ENCODE results near the gene RASEF. TPM values are rescaled to one million over a fixed set of nuclear protein-coding genes. Genes with fewer than 3 reads are reported as not detected.

Gene RASEF
- total RNA-seq, 2 donors from 2014 or later: not detected

GRCh38 chr9:83039303-83039702 lies 23.6 kb downstream of the RASEF start:
- no peak overlapping the region for H3K4me3 Mint-ChIP-seq
- no peaks in the 10 kb centered on the region for H3K27me3 Mint-ChIP-seq
- H3K36me3 Mint-ChIP-seq (ENCODE audit: low read depth): no peaks in the 10 kb centered on the region
- no peaks in the 10 kb centered on the region for H3K9me3 ChIP-seq (ENCODE audit: control insufficient read depth, low read length, poor library complexity, severe bottlenecking)
- no peaks in the 10 kb centered on the region for H3K4me1 Mint-ChIP-seq
- H3K27ac Mint-ChIP-seq: no peak overlapping the region
- ATAC-seq (no peak), DNase-seq (no peak)

DNA sequence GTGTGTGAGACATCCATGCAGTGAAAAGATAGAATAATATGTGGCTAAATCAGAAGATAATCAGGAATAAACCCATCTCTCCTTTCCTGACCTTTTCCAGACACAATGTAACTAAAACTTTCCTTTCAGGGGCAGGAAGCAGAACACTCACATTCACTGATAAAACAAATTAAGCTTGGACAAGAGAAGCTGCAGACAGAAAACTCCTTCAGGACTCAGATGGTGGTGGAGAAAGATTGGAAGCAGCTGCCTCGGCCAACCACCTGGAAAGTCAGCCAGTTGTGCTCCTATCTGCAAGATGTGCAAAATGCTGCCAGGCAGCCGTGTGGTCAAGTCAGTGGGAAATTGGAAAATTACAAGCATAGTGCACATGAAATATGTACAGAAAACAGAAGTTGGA lies 26.9 kb downstream of the RASEF start:
- Mint-ChIP-seq H3K4me1 (no peaks in the 10 kb centered on the region), H3K36me3 (ENCODE audit: low read depth) (no peaks in the 10 kb centered on the region)

GRCh38 chr9:83035143-83035542 lies 27.8 kb downstream of the RASEF start:
- Mint-ChIP-seq H3K36me3 (ENCODE audit: low read depth) (no peaks in the 10 kb centered on the region), H3K4me1 (no peaks in the 10 kb centered on the region), H3K27ac (no peak overlapping the region), H3K27me3 (no peaks in the 10 kb centered on the region), H3K4me3 (no peak overlapping the region)
- no peaks in the 10 kb centered on the region for H3K9me3 ChIP-seq (ENCODE audit: control insufficient read depth, low read length, poor library complexity, severe bottlenecking)
- DNase-seq (no peak), ATAC-seq (no peak)

More for the DNA sequence above, 26.9 kb downstream of the RASEF start:
- no peaks in the 10 kb centered on the region for H3K9me3 ChIP-seq (ENCODE audit: control insufficient read depth, low read length, poor library complexity, severe bottlenecking)
- DNase-seq (no peak), ATAC-seq (no peak)
- no peak overlapping the region for H3K27ac Mint-ChIP-seq
- H3K27me3 Mint-ChIP-seq: no peaks in the 10 kb centered on the region
- no peak overlapping the region for H3K4me3 Mint-ChIP-seq

- no peak for DNase-seq
- Mint-ChIP-seq H3K27ac (no peak overlapping the region), H3K4me3 (no peak overlapping the region), H3K4me1 (no peaks in the 10 kb centered on the region), H3K36me3 (ENCODE audit: low read depth) (no peaks in the 10 kb centered on the region), H3K27me3 (no peaks in the 10 kb centered on the region)
- no peaks in the 10 kb centered on the region for H3K9me3 ChIP-seq (ENCODE audit: control insufficient read depth, low read length, poor library complexity, severe bottlenecking)
- no peak for ATAC-seq
Measured at GRCh38 chr9:83034587-83034986, 28.4 kb downstream of the RASEF start.

GRCh38 chr9:83034026-83034425 lies 28.9 kb downstream of the RASEF start:
- Mint-ChIP-seq H3K27ac (no peak overlapping the region), H3K4me1 (no peaks in the 10 kb centered on the region), H3K4me3 (no peak overlapping the region), H3K27me3 (no peaks in the 10 kb centered on the region), H3K36me3 (ENCODE audit: low read depth) (no peaks in the 10 kb centered on the region)
- H3K9me3 ChIP-seq (ENCODE audit: control insufficient read depth, low read length, poor library complexity, severe bottlenecking): no peaks in the 10 kb centered on the region
- ATAC-seq: no peak
- DNase-seq: no peak

- ATAC-seq: no peak
- no peak for DNase-seq
- H3K9me3 ChIP-seq (ENCODE audit: control insufficient read depth, low read length, poor library complexity, severe bottlenecking): no peaks in the 10 kb centered on the region
- H3K27ac Mint-ChIP-seq: no peak overlapping the region
- no peak overlapping the region for H3K4me3 Mint-ChIP-seq
- no peaks in the 10 kb centered on the region for H3K27me3 Mint-ChIP-seq
- H3K4me1 Mint-ChIP-seq: no peaks in the 10 kb centered on the region
- no peaks in the 10 kb centered on the region for H3K36me3 Mint-ChIP-seq (ENCODE audit: low read depth)
Measured at GRCh38 chr9:83032065-83032625, 30.8 kb downstream of the RASEF start.

GRCh38 chr9:83030391-83031107 lies 32.4 kb downstream of the RASEF start:
- no peaks in the 10 kb centered on the region for H3K27me3 Mint-ChIP-seq
- DNase-seq: no peak
- ATAC-seq: no peak

GRCh38 chr9:83029531-83030137 lies 33.3 kb downstream of the RASEF start:
- Mint-ChIP-seq H3K4me1 (no peaks in the 10 kb centered on the region), H3K4me3 (no peak overlapping the region), H3K36me3 (ENCODE audit: low read depth) (no peaks in the 10 kb centered on the region), H3K27me3 (no peaks in the 10 kb centered on the region), H3K27ac (no peak overlapping the region)
- ATAC-seq (no peak), DNase-seq (no peak)
- H3K9me3 ChIP-seq (ENCODE audit: control insufficient read depth, low read length, poor library complexity, severe bottlenecking): no peaks in the 10 kb centered on the region

More at GRCh38 chr9:83030391-83031107, 32.4 kb downstream of the RASEF start:
- H3K4me3 Mint-ChIP-seq: no peak overlapping the region
- H3K36me3 Mint-ChIP-seq (ENCODE audit: low read depth): no peaks in the 10 kb centered on the region
- H3K4me1 Mint-ChIP-seq: no peaks in the 10 kb centered on the region
- no peak overlapping the region for H3K27ac Mint-ChIP-seq
- H3K9me3 ChIP-seq (ENCODE audit: control insufficient read depth, low read length, poor library complexity, severe bottlenecking): no peaks in the 10 kb centered on the region

DNA sequence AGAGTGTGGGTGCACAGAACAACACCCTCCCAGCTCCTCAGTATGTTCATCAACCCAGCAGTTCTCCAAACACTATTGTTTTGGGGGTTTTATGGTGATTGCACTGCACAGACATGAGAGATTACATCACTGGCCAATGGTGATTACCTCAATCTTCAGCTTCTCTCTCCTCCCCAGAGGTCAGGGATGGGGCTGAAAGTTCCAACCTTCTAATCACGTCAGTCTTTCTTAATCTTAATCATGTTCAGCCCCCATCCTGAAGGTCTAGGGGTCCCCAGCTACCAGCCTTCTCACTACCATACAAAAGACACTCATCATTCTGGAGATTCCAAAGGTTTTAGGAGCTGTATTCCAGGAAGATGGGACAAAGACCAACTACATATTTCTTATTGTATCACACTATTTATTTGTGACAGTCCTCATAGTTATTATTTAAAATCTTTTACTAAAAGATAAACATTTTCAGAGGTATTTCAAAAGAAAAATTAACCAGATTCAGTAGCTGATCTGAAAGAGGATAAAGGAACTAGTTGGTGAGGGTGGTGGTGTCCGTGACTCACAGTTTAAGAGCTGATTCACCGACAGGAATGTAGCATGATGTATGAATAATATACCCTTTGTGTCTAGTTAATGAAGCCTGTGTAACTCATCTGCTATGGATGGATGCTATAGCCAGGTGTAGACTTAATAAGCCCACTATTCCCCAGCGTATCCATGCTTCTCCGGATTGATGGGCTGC lies 35.6 kb downstream of the RASEF start:
- Mint-ChIP-seq H3K36me3 (ENCODE audit: low read depth) (no peaks in the 10 kb centered on the region), H3K27me3 (no peaks in the 10 kb centered on the region), H3K4me3 (no peak overlapping the region), H3K4me1 (no peaks in the 10 kb centered on the region), H3K27ac (no peak overlapping the region)
- no peak for ATAC-seq
- H3K9me3 ChIP-seq (ENCODE audit: control insufficient read depth, low read length, poor library complexity, severe bottlenecking): no peaks in the 10 kb centered on the region
- DNase-seq: no peak

DNA sequence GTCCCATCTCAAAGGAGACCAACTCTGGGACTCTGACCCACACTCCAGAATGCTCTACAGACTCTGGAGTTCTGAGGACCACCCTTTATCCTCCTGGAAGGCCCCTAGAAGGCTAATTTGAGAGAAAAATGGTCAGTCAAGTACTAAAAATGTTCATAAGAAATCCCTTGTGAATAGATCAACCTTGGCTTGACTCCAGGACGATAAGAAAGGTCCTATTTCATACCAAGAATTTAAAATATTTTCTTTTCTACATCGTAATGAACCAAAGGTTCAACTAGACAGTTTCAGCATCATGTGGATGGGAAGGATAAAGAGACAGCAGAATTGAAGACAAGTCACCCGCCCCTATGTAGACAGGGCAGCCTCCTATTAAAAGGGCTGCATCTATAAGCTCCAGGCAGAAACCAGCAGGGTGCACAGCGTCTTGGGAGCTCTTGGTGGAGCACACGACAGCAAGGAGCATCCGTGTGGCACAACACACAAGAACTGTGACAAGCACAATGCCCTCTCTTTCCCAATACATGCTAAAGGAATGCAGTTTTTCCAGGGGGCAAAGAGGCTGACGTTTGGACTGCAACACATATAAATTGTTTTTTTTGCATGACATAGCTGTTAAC lies 38.3 kb downstream of the RASEF start:
- H3K4me1 Mint-ChIP-seq: no peaks in the 10 kb centered on the region
- DNase-seq (no peak), ATAC-seq (no peak)
- no peaks in the 10 kb centered on the region for H3K36me3 Mint-ChIP-seq (ENCODE audit: low read depth)
- H3K4me3 Mint-ChIP-seq: no peak overlapping the region
- H3K9me3 ChIP-seq (ENCODE audit: control insufficient read depth, low read length, poor library complexity, severe bottlenecking): no peaks in the 10 kb centered on the region
- no peak overlapping the region for H3K27ac Mint-ChIP-seq
- no peaks in the 10 kb centered on the region for H3K27me3 Mint-ChIP-seq

GRCh38 chr9:83023151-83023550 lies 39.8 kb downstream of the RASEF start:
- H3K4me3 Mint-ChIP-seq: no peak overlapping the region
- H3K9me3 ChIP-seq (ENCODE audit: control insufficient read depth, low read length, poor library complexity, severe bottlenecking): no peaks in the 10 kb centered on the region
- no peaks in the 10 kb centered on the region for H3K4me1 Mint-ChIP-seq
- ATAC-seq (no peak), DNase-seq (no peak)
- no peaks in the 10 kb centered on the region for H3K27me3 Mint-ChIP-seq
- no peak overlapping the region for H3K27ac Mint-ChIP-seq
- H3K36me3 Mint-ChIP-seq (ENCODE audit: low read depth): no peaks in the 10 kb centered on the region

DNA sequence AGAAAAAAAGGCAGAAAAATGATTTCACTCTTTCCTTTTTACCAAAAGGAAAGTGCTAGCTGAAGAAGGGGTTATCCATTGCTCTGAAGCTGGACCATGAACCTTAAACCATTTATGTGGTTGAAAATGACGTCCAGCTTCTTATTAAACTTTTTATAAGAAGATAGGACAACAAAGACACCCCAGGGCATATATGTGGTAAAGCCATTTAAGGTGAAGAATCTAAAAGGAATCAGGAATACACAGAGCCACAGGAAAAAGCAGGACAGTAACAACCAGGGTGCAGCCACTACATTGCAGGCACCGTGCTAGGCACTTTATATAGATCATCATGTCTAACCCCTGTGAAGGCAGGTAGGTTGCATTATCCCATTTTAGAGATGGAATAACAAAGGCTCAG lies 42.1 kb downstream of the RASEF start:
- Mint-ChIP-seq H3K27me3 (no peaks in the 10 kb centered on the region), H3K27ac (no peak overlapping the region)

GRCh38 chr9:83020327-83020726 lies 42.6 kb downstream of the RASEF start:
- Mint-ChIP-seq H3K27ac (no peak overlapping the region), H3K4me3 (no peak overlapping the region), H3K36me3 (ENCODE audit: low read depth) (no peaks in the 10 kb centered on the region), H3K27me3 (no peaks in the 10 kb centered on the region), H3K4me1 (no peaks in the 10 kb centered on the region)
- no peaks in the 10 kb centered on the region for H3K9me3 ChIP-seq (ENCODE audit: control insufficient read depth, low read length, poor library complexity, severe bottlenecking)
- DNase-seq (no peak), ATAC-seq (no peak)

More for the DNA sequence above, 42.1 kb downstream of the RASEF start:
- no peak for ATAC-seq
- H3K9me3 ChIP-seq (ENCODE audit: control insufficient read depth, low read length, poor library complexity, severe bottlenecking): no peaks in the 10 kb centered on the region
- H3K4me1 Mint-ChIP-seq: no peaks in the 10 kb centered on the region
- no peaks in the 10 kb centered on the region for H3K36me3 Mint-ChIP-seq (ENCODE audit: low read depth)
- no peak for DNase-seq
- H3K4me3 Mint-ChIP-seq: no peak overlapping the region

Measured in T-helper 17 cell (primary cell).